ENCODE results near the gene ZNF860. TPM values are rescaled to one million over a fixed set of nuclear protein-coding genes. Genes with fewer than 3 reads are reported as not detected.

The ZNF860 gene
- polyA plus RNA-seq, 1 of the 3 experiments (the other 2 are of a cell fraction), result not detected

DNA sequence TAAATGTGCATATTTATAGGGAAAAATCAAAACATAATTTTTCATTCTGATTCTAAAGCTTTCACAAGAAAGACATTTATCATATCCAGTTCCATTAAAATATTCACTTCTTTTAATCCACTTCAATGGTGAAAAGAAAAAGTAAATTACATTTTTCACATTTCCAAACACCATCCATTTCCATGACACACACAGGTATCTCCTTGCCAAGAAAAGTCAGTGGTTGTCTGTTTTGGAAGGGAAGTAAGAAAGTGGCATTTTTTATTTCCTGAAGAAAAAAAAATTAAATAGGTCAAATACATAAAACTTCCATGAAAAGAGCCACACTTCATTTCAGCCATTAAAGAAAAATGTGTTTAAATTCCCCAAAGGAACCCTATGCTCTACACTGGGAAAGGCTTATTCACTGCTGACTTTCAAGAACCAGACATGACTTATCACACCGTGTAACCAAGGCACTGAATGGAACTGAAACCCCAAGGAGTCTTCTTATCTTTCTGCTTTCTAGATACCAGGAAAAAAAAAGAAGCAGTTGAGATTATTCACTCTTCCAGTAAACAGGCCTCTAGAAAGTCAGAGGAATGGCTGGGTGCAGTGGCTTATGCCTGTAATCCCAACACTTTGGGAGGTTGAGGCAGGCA lies 45.0 kb upstream of the ZNF860 start (continued):
- TF ChIP-seq, protein P1, sequence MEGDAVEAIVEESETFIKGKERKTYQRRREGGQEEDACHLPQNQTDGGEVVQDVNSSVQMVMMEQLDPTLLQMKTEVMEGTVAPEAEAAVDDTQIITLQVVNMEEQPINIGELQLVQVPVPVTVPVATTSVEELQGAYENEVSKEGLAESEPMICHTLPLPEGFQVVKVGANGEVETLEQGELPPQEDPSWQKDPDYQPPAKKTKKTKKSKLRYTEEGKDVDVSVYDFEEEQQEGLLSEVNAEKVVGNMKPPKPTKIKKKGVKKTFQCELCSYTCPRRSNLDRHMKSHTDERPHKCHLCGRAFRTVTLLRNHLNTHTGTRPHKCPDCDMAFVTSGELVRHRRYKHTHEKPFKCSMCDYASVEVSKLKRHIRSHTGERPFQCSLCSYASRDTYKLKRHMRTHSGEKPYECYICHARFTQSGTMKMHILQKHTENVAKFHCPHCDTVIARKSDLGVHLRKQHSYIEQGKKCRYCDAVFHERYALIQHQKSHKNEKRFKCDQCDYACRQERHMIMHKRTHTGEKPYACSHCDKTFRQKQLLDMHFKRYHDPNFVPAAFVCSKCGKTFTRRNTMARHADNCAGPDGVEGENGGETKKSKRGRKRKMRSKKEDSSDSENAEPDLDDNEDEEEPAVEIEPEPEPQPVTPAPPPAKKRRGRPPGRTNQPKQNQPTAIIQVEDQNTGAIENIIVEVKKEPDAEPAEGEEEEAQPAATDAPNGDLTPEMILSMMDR (IDR thresholded peaks at IDR 0.05), result no peak
- no peak for TF ChIP-seq GATA2 (CRISPR knock-in tag; IDR thresholded peaks at IDR 0.05)
- no peak for TF ChIP-seq CHD2 (IDR thresholded peaks at IDR 0.05; ENCODE audit: low read length, partially characterized antibody)
- no peak for TF ChIP-seq MXI1 (IDR thresholded peaks at IDR 0.05; ENCODE audit: low read depth, low read length)
- no peak for TF ChIP-seq FOXM1 (IDR thresholded peaks at IDR 0.05; ENCODE audit: low read depth)

DNA sequence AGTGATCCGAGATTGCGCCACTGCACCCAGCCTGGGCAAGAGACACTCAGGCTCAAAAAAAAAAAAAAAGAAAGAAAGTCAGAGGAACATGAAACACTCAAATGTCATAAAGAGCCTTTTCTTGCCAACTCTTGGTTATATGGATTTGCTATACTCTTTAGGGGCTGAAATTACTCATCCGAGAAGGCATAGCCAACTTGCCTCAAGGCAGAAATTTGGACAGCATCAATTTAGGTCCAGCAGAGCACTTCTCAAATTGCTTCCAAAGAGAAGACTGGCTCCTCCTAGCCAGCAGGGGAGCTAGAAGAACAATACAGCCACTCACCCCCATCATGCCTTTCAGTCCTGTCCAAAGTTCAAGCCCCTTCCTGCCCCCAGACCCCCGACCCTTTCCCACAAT lies 44.3 kb upstream of the ZNF860 start:
- Histone ChIP-seq H3K27me3 (ENCODE audit: insufficient read depth) (no peaks in the 10 kb centered on the region), H4K20me1 (ENCODE audit: insufficient read depth) (no peaks in the 10 kb centered on the region), H3K9ac (no peak overlapping the region), H3K79me2 (ENCODE audit: insufficient read depth) (no peaks in the 10 kb centered on the region), H3K36me3 (replicated peaks in 1 of 2; ENCODE audit: control insufficient read depth in 1 of 2, insufficient read depth in 2 of 2, low read length in 1 of 2) (no peaks in the 10 kb centered on the region), H2AFZ (ENCODE audit: low read depth) (no peak overlapping the region), H3K9me3 (no peaks in the 10 kb centered on the region; the same call in 1 of the 2 replicates), H3K4me2 (no peak overlapping the region), H3K9me2 (no peaks in the 10 kb centered on the region), H3K4me1 (ENCODE audit: control insufficient read depth in 1 of 2, insufficient read depth in 2 of 2, low read depth in 1 of 2, low read length in 1 of 2) (no peaks in the 10 kb centered on the region), H3K4me3 (ENCODE audit: low read depth in 2 of 2, low read length in 1 of 2) (no peak overlapping the region), H3F3A (replicated peaks; ENCODE audit: insufficient read depth) (no peaks in the 10 kb centered on the region), H3K27ac (ENCODE audit: low read depth in 2 of 2, low read length in 1 of 2) (no peak overlapping the region)
- POLR2A ChIA-PET, result no interaction called here
- DNase-seq, result no peak
- no peak for TF ChIP-seq MAX (IDR thresholded peaks at IDR 0.05; ENCODE audit: low read depth)
- no peak for TF ChIP-seq YY1 (IDR thresholded peaks at IDR 0.05; ENCODE audit: low read depth)
- TF ChIP-seq ELF1 (IDR thresholded peaks at IDR 0.05), result no peak
- no peak for TF ChIP-seq RFX5 (IDR thresholded peaks at IDR 0.05; ENCODE audit: low read length)
- TF ChIP-seq TAF1 (IDR thresholded peaks at IDR 0.05; ENCODE audit: borderline replicate concordance, low read depth, low read length), result no peak
- TF ChIP-seq GATA2 (CRISPR knock-in tag; IDR thresholded peaks at IDR 0.05), result no peak
- no peak for TF ChIP-seq SIN3A (IDR thresholded peaks at IDR 0.05; ENCODE audit: borderline replicate concordance, low read depth, low read length)
- TF ChIP-seq, protein P1 (IDR thresholded peaks at IDR 0.05), result no peak
- TF ChIP-seq, protein P2, sequence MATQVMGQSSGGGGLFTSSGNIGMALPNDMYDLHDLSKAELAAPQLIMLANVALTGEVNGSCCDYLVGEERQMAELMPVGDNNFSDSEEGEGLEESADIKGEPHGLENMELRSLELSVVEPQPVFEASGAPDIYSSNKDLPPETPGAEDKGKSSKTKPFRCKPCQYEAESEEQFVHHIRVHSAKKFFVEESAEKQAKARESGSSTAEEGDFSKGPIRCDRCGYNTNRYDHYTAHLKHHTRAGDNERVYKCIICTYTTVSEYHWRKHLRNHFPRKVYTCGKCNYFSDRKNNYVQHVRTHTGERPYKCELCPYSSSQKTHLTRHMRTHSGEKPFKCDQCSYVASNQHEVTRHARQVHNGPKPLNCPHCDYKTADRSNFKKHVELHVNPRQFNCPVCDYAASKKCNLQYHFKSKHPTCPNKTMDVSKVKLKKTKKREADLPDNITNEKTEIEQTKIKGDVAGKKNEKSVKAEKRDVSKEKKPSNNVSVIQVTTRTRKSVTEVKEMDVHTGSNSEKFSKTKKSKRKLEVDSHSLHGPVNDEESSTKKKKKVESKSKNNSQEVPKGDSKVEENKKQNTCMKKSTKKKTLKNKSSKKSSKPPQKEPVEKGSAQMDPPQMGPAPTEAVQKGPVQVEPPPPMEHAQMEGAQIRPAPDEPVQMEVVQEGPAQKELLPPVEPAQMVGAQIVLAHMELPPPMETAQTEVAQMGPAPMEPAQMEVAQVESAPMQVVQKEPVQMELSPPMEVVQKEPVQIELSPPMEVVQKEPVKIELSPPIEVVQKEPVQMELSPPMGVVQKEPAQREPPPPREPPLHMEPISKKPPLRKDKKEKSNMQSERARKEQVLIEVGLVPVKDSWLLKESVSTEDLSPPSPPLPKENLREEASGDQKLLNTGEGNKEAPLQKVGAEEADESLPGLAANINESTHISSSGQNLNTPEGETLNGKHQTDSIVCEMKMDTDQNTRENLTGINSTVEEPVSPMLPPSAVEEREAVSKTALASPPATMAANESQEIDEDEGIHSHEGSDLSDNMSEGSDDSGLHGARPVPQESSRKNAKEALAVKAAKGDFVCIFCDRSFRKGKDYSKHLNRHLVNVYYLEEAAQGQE (IDR thresholded peaks at IDR 0.05; ENCODE audit: low read depth, low read length), result no peak
- CTCF ChIA-PET, result no interaction called here
- WGBS (ENCODE audit: low lambda C conversion rate), result 53% methylated on average over 4 of the region's 4 CpGs
